ENCODE measurements around the gene FAR1. TPM values are rescaled to one million over a fixed set of nuclear protein-coding genes. Genes with fewer than 3 reads are reported as not detected.

The FAR1 gene
- total and polyA plus RNA-seq, 2 experiments from 2014 or later, result 25.4 to 45.2 TPM

DNA sequence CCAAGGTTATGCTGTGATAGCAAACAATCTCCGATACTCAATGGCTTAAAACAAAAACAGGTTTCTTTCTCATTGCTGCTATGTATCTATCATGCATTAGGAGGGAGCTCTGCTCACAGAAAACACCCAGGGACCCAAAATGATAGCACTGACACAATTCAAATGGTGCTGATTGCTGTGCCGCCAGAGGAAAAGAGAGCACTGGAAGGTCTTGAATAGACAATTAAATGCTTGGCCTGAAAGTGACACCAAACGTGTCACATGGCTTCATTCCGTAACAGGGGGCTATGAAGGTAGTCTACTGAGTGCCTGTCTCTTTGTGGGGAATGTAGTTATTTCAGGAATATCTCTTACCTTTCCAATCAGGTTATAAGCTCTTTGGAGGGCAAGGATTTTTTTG lies 94.2 kb downstream of the FAR1 start:
- Histone ChIP-seq H3K9me3 (ENCODE audit: low read depth) (no peaks in the 10 kb centered on the region), H3K4me3 (no peak overlapping the region), H3K27ac (no peak overlapping the region), H3K27me3 (no peaks in the 10 kb centered on the region), H3K36me3 (no peaks in the 10 kb centered on the region), H3K4me1 (ENCODE audit: low read depth) (no peaks in the 10 kb centered on the region)
- DNase-seq (ENCODE audit: low read depth in 1 of 2, low spot score in 1 of 2), result no peak
- TF ChIP-seq, protein P1, sequence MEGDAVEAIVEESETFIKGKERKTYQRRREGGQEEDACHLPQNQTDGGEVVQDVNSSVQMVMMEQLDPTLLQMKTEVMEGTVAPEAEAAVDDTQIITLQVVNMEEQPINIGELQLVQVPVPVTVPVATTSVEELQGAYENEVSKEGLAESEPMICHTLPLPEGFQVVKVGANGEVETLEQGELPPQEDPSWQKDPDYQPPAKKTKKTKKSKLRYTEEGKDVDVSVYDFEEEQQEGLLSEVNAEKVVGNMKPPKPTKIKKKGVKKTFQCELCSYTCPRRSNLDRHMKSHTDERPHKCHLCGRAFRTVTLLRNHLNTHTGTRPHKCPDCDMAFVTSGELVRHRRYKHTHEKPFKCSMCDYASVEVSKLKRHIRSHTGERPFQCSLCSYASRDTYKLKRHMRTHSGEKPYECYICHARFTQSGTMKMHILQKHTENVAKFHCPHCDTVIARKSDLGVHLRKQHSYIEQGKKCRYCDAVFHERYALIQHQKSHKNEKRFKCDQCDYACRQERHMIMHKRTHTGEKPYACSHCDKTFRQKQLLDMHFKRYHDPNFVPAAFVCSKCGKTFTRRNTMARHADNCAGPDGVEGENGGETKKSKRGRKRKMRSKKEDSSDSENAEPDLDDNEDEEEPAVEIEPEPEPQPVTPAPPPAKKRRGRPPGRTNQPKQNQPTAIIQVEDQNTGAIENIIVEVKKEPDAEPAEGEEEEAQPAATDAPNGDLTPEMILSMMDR (IDR thresholded peaks at IDR 0.05; ENCODE audit: low read depth, low read length), result no peak

DNA sequence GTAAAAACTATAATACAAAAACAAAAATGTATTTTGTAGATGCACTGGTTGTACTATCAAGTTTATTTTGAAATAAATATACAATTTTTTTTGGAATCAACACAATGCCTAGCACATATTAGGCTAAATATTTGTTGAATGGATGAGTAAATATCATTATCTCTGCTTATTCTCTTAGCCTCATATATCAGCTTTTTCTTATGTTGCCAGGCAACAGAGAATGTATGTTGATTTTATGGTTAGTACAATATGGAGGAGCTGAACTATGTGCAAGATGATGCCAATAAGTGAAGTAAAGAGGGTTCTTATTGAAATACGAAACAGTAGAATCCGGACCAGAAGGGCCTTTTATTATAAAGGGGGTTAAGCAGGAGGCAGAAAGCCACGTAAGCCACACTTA lies 94.9 kb downstream of the FAR1 start:
- no peaks in the 10 kb centered on the region for H3K36me3 ChIP-seq
- H3K27me3 ChIP-seq, result no peaks in the 10 kb centered on the region
- TF ChIP-seq, protein P1 (IDR thresholded peaks at IDR 0.05; ENCODE audit: low read depth, low read length), result no peak
- H3K4me1 ChIP-seq (ENCODE audit: low read depth), result no peaks in the 10 kb centered on the region
- no peak overlapping the region for H3K4me3 ChIP-seq
- no peaks in the 10 kb centered on the region for H3K9me3 ChIP-seq (ENCODE audit: low read depth)
- H3K27ac ChIP-seq, result no peak overlapping the region
- no peak for DNase-seq (ENCODE audit: low read depth in 1 of 2, low spot score in 1 of 2)

DNA sequence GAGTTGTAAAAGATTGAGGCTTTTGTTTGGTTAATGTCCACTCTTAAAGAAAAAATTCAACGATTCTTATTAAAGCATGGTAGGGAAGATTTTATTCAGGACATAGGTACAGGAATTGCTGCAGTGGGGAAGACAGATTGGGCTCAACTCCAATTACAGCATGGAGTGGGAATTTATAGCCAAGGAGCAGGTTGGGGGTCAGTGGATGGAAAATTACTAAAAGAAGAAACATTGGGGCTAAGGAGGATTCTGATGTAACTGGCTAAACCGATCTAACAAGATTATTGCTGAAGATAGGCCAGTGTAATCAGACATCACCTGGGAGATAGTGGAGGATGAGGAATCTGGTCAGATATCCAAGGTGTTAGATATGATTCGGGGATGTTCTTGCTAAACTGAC lies 97.4 kb downstream of the FAR1 start:
- no peaks in the 10 kb centered on the region for H3K4me1 ChIP-seq (ENCODE audit: low read depth)
- no peak overlapping the region for H3K27ac ChIP-seq
- H3K9me3 ChIP-seq (ENCODE audit: low read depth), result no peaks in the 10 kb centered on the region
- TF ChIP-seq, protein P1 (IDR thresholded peaks at IDR 0.05; ENCODE audit: low read depth, low read length), result no peak
- H3K4me3 ChIP-seq, result no peak overlapping the region
- peaks cover 3% of the 10 kb centered on the region for H3K27me3 ChIP-seq
- H3K36me3 ChIP-seq, result no peaks in the 10 kb centered on the region
- DNase-seq (ENCODE audit: low read depth in 1 of 2, low spot score in 1 of 2), result no peak

DNA sequence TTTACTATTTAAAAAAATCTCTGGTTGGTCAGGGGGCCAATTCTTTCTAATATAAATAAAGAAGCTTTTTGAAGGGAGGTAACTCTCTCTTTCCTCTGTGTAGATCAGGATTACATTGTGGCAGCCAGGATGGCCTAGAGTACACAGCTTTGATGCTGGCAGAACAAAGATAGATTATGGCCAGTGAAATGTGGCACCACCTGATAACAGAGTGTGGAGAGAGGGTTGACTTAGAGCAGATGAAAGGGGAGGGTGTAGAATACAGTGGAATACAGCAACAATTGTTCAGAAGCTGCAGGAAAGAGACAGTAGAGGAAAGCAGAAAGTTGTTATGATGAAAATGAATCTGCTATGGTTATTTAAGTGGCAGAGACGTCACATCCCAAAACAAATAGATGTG lies 99.0 kb downstream of the FAR1 start:
- Histone ChIP-seq H3K4me1 (ENCODE audit: low read depth) (no peaks in the 10 kb centered on the region), H3K27ac (no peak overlapping the region), H3K27me3 (peaks cover 5% of the 10 kb centered on the region), H3K36me3 (no peaks in the 10 kb centered on the region), H3K4me3 (no peak overlapping the region), H3K9me3 (ENCODE audit: low read depth) (no peaks in the 10 kb centered on the region)
- DNase-seq (ENCODE audit: low read depth in 1 of 2, low spot score in 1 of 2), result no peak
- TF ChIP-seq, protein P1 (IDR thresholded peaks at IDR 0.05; ENCODE audit: low read depth, low read length), result no peak

DNA sequence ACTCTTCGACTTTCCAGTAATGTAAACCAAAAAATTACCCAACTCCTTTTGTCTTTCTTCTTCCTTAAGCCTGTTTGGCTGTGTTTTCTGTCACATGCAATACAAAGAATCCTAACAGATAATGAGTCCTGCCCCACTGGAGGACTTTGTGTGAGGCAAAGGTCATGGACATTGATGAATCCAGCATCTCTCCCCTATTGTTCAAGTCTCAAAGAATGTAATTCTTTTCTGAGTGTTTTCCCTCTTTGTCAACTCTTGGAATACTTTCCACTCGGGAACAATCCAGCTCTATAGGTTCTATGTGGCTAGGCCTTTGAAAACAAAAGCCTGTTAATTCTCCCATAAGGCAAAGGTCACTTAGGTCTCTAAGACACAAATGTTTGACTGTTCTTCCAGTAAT lies 100.7 kb downstream of the FAR1 start:
- H3K4me3 ChIP-seq, result no peak overlapping the region
- no peaks in the 10 kb centered on the region for H3K36me3 ChIP-seq
- TF ChIP-seq, protein P1 (IDR thresholded peaks at IDR 0.05; ENCODE audit: low read depth, low read length), result no peak
- H3K4me1 ChIP-seq (ENCODE audit: low read depth), result no peaks in the 10 kb centered on the region
- no peaks in the 10 kb centered on the region for H3K9me3 ChIP-seq (ENCODE audit: low read depth)
- DNase-seq (ENCODE audit: low read depth in 1 of 2, low spot score in 1 of 2), result no peak
- peaks cover 5% of the 10 kb centered on the region for H3K27me3 ChIP-seq
- no peak overlapping the region for H3K27ac ChIP-seq

DNA sequence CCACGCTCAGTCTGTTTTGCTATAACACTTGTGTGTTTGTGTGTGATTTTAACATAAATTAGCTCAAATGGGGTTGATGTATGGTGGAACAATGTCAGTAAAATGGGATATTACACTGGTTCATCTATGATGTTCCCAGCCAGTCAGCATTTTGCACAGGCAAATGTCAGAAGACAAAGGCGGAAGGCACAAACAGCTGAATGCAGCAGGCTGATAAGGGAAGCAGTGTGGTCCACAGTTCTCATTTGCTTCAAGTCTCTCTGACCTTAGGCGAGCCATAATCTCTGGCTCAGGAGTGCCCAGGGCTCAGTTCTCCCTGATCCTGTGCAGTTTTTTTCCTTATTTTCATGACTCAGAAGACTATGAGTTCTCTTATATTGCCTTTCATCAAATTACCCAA lies 102.7 kb downstream of the FAR1 start:
- Histone ChIP-seq H3K9me3 (ENCODE audit: low read depth) (no peaks in the 10 kb centered on the region), H3K27me3 (peaks cover 5% of the 10 kb centered on the region), H3K36me3 (no peaks in the 10 kb centered on the region), H3K27ac (no peak overlapping the region), H3K4me3 (no peak overlapping the region), H3K4me1 (ENCODE audit: low read depth) (no peaks in the 10 kb centered on the region)
- no peak for DNase-seq (ENCODE audit: low read depth in 1 of 2, low spot score in 1 of 2)
- TF ChIP-seq, protein P1 (IDR thresholded peaks at IDR 0.05; ENCODE audit: low read depth, low read length), result no peak

Measured in cardiac muscle cell (in vitro differentiated cells and primary cell).